HEK293 (cell line): ENCODE results near the gene OPCML.

Source experiments
- CTCF ChIA-PET: fragments of 350-600 bp; formaldehyde crosslinking; extraction: SDS; loops from one replicate; lab custom pipeline; 2021; ENCODE audit warnings: antibody characterized with exemption; lab: Yijun Ruan, JAX
- POLR2A ChIA-PET: fragments of 300-600 bp; formaldehyde crosslinking; extraction: SDS; loops from one replicate; lab custom pipeline; 2020; ENCODE audit warnings: antibody characterized with exemption, inconsistent platforms; lab: Yijun Ruan, JAX
- H3K27ac ChIP-seq: fragments of 200-500 bp; sonication (Bioruptor generic); 2 replicates; pipeline ENCODE4 v1.5.1; 2014; ENCODE audit warnings: low read depth, low read length, control low read depth, inconsistent platforms; ENCODE audit errors: extremely low read depth
- H3K36me3 ChIP-seq, 2 experiments: fragments of 200-500 bp in 1 of 2; sonication (Bioruptor generic) in 1 of 2; 1 replicate in 1 of 2; 2 replicates in 1 of 2; pipeline ENCODE4 v1.5.1; 2014 to 2017; ENCODE audit warnings: inconsistent platforms in 2 of 2, low read length in 2 of 2; ENCODE audit not compliant: control insufficient read depth in 2 of 2, insufficient read depth in 1 of 2
- H3K4me1 ChIP-seq: fragments of 200-500 bp; sonication (Bioruptor generic); 2 replicates; pipeline ENCODE4 v1.5.1; 2014; ENCODE audit warnings: mild to moderate bottlenecking, low read length, inconsistent platforms; ENCODE audit not compliant: control insufficient read depth, insufficient read depth
- H3K4me3 ChIP-seq: 2 replicates; pipeline ENCODE4 v1.5.1; 2011; ENCODE audit warnings: low read depth, mild to moderate bottlenecking, control low read depth, low read length, moderate library complexity
- H3K9me3 ChIP-seq: fragments of 200-500 bp; sonication (Bioruptor generic); 2 replicates; pipeline ENCODE4 v1.5.1; 2014; ENCODE audit warnings: low read depth, low read length, inconsistent platforms; ENCODE audit not compliant: control insufficient read depth, insufficient read depth
- EGR2 ChIP-seq: fragments of 450-650 bp; formaldehyde crosslinking; IDR thresholded peaks from 2 replicates; pipeline ENCODE4 v1.5.1; 2016; ENCODE audit warnings: low read depth, missing biosample characterization, missing genetic modification characterization
- KLF1 ChIP-seq: fragments of 450-650 bp; formaldehyde crosslinking; IDR thresholded peaks from 2 replicates; pipeline ENCODE4 v1.5.1; 2016; ENCODE audit warnings: missing biosample characterization, missing genetic modification characterization
- KLF7 ChIP-seq: fragments of 450-650 bp; formaldehyde crosslinking; IDR thresholded peaks from 2 replicates; pipeline ENCODE4 v1.5.1; 2016; ENCODE audit warnings: missing biosample characterization, missing genetic modification characterization, borderline replicate concordance
- MEIS1 ChIP-seq: sonication (generic); formaldehyde crosslinking; IDR thresholded peaks from 2 replicates; pipeline ENCODE4 v1.8.1; 2022; ENCODE audit warnings: missing genetic modification reagents, mild to moderate bottlenecking, borderline replicate concordance
- ZBTB8A ChIP-seq: fragments of 450-650 bp; formaldehyde crosslinking; IDR thresholded peaks from 2 replicates; pipeline ENCODE4 v1.5.1; 2016; ENCODE audit warnings: missing biosample characterization, missing genetic modification characterization
- ZEB2 ChIP-seq: fragments of 450-650 bp; formaldehyde crosslinking; IDR thresholded peaks from 2 replicates; pipeline ENCODE4 v1.5.1; 2016; ENCODE audit warnings: missing biosample characterization, missing genetic modification characterization
- ZNF112 ChIP-seq: fragments of 450-650 bp; formaldehyde crosslinking; IDR thresholded peaks from 2 replicates; pipeline ENCODE4 v1.5.0; 2017; ENCODE audit warnings: missing biosample characterization, missing genetic modification characterization
- ZNF16 ChIP-seq: fragments of 450-650 bp; formaldehyde crosslinking; IDR thresholded peaks from 2 replicates; pipeline ENCODE4 v1.5.1; 2016; ENCODE audit warnings: low read depth, missing biosample characterization, missing genetic modification characterization
- ZNF175 ChIP-seq: fragments of 450-650 bp; formaldehyde crosslinking; IDR thresholded peaks from 2 replicates; pipeline ENCODE4 v1.5.1; 2016; ENCODE audit warnings: missing biosample characterization, missing genetic modification characterization
- ZNF202 ChIP-seq: fragments of 450-650 bp; formaldehyde crosslinking; IDR thresholded peaks from 2 replicates; pipeline ENCODE4 v1.5.1; 2016; ENCODE audit warnings: missing biosample characterization, missing genetic modification characterization, borderline replicate concordance
- ZNF341 ChIP-seq: fragments of 450-650 bp; formaldehyde crosslinking; IDR thresholded peaks from 2 replicates; pipeline ENCODE4; 2016; ENCODE audit warnings: low read depth, missing biosample characterization, missing genetic modification characterization
- ZNF530 ChIP-seq: fragments of 450-650 bp; formaldehyde crosslinking; IDR thresholded peaks from 2 replicates; pipeline ENCODE4 v1.5.1; 2016; ENCODE audit warnings: low read depth, missing biosample characterization, missing genetic modification characterization
- ZNF558 ChIP-seq: fragments of 450-650 bp; formaldehyde crosslinking; IDR thresholded peaks from 2 replicates; pipeline ENCODE4 v1.5.1; 2016; ENCODE audit warnings: missing biosample characterization, missing genetic modification characterization
- ZNF623 ChIP-seq: fragments of 450-650 bp; formaldehyde crosslinking; IDR thresholded peaks from 2 replicates; pipeline ENCODE4 v1.5.1; 2016; ENCODE audit warnings: missing biosample characterization, missing genetic modification characterization
- ZNF626 ChIP-seq: fragments of 450-650 bp; sonication (Bioruptor Pico); formaldehyde crosslinking; IDR thresholded peaks from 2 replicates; pipeline ENCODE4 v1.5.1; 2018; ENCODE audit warnings: missing biosample characterization, missing genetic modification characterization, inconsistent platforms
- ZNF629 ChIP-seq: fragments of 450-650 bp; formaldehyde crosslinking; IDR thresholded peaks from 2 replicates; pipeline ENCODE4 v1.5.1; 2017; ENCODE audit warnings: missing biosample characterization, missing genetic modification characterization
- ZNF660 ChIP-seq: fragments of 450-650 bp; IDR thresholded peaks from 2 replicates; pipeline ENCODE4 v1.5.1; 2018; ENCODE audit warnings: missing biosample characterization, mild to moderate bottlenecking, missing genetic modification characterization
- ZSCAN16 ChIP-seq: fragments of 450-650 bp; formaldehyde crosslinking; IDR thresholded peaks from 2 replicates; pipeline ENCODE4 v1.5.1; 2016; ENCODE audit warnings: missing biosample characterization, missing genetic modification characterization
- TF ChIP-seq, protein P1 (sequence below): fragments of 450-650 bp; formaldehyde crosslinking; IDR thresholded peaks from 2 replicates; pipeline ENCODE4 v1.5.1; 2016; ENCODE audit warnings: missing biosample characterization, missing genetic modification characterization
- TF ChIP-seq, protein P2 (sequence below): fragments of 450-650 bp; IDR thresholded peaks from 2 replicates; pipeline ENCODE4 v1.5.1; 2018; ENCODE audit warnings: missing biosample characterization, mild to moderate bottlenecking, missing genetic modification characterization
- TF ChIP-seq, protein P3 (sequence below): fragments of 450-650 bp; formaldehyde crosslinking; IDR thresholded peaks from 2 replicates; pipeline ENCODE4 v1.5.1; 2016; ENCODE audit warnings: missing biosample characterization, missing genetic modification characterization
- TF ChIP-seq, protein P4 (sequence below): fragments of 450-650 bp; formaldehyde crosslinking; IDR thresholded peaks from 2 replicates; pipeline ENCODE4 v1.5.1; 2016; ENCODE audit warnings: missing biosample characterization, missing genetic modification characterization

OPCML gene

DNA sequence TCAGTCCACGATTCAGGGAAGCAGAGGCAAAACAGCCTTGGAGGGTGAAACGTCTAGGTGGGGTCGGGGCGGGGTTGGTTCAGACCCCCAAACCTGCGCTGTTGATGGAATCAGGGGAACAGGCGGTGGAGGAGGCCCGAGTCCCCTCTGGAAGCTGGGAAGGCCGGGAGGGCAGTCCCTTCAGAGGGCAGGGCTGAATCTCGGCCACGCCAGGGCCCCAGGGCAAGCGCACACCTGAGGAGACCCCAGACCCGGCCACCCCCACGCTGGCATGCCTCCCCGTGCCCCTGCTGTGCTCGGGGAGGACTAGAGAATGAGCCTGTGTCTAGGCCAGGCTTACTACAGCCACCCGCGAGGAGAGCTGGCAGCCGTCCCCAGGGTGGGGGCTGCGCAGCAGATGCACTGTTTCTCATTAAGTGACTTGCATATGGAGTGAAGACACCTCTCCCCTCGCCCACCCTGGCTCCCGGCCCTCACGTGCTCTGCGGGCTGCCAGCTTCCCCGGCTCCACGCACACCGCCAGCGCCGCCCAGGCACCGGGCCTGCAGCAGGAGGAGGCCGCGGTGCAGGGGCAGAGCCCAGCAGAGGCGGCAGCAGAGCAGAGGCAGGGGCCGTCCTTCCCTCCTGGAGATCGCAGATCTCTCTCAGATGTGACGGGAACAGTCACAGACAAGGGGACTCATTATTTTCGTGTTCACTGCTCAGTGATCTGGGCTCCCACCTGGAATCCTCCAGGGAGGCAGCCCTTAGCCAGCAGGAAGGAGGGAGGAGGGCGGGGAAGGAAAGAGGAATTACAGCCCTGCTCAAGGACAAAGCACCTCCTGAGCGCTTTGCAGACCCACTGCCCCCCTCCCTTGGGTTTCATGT, 47.1 kb upstream of the OPCML start (continued):
- TF ChIP-seq, protein P1, sequence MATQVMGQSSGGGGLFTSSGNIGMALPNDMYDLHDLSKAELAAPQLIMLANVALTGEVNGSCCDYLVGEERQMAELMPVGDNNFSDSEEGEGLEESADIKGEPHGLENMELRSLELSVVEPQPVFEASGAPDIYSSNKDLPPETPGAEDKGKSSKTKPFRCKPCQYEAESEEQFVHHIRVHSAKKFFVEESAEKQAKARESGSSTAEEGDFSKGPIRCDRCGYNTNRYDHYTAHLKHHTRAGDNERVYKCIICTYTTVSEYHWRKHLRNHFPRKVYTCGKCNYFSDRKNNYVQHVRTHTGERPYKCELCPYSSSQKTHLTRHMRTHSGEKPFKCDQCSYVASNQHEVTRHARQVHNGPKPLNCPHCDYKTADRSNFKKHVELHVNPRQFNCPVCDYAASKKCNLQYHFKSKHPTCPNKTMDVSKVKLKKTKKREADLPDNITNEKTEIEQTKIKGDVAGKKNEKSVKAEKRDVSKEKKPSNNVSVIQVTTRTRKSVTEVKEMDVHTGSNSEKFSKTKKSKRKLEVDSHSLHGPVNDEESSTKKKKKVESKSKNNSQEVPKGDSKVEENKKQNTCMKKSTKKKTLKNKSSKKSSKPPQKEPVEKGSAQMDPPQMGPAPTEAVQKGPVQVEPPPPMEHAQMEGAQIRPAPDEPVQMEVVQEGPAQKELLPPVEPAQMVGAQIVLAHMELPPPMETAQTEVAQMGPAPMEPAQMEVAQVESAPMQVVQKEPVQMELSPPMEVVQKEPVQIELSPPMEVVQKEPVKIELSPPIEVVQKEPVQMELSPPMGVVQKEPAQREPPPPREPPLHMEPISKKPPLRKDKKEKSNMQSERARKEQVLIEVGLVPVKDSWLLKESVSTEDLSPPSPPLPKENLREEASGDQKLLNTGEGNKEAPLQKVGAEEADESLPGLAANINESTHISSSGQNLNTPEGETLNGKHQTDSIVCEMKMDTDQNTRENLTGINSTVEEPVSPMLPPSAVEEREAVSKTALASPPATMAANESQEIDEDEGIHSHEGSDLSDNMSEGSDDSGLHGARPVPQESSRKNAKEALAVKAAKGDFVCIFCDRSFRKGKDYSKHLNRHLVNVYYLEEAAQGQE (tag by site-specific recombination), result no peak
- TF ChIP-seq, all 188 proteins: peak for 0

DNA sequence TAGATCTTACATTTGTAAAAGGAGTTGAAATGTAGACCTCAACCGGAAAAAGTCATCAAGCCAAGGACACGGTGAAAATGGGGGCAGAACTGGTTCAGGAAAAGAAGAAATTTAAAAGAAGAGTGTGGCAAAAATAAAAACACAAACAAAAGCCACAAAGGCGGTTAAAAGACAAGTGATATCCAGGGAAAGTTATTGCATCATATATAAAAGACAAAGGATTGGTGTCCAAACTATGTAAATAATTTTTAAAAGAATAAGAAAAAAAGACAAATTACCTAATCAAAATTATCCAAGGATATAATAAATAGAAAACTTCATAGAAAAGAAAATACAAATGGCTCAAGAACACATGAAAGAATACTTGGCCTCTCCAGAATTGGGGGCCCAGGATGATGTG, 45.1 kb upstream of the OPCML start:
- H3K36me3 ChIP-seq, result no peaks in the 10 kb centered on the region
- ChIA-PET POLR2A (no interaction called here), CTCF (no interaction called here)
- no peaks in the 10 kb centered on the region for H3K4me1 ChIP-seq
- TF ChIP-seq, protein P2, sequence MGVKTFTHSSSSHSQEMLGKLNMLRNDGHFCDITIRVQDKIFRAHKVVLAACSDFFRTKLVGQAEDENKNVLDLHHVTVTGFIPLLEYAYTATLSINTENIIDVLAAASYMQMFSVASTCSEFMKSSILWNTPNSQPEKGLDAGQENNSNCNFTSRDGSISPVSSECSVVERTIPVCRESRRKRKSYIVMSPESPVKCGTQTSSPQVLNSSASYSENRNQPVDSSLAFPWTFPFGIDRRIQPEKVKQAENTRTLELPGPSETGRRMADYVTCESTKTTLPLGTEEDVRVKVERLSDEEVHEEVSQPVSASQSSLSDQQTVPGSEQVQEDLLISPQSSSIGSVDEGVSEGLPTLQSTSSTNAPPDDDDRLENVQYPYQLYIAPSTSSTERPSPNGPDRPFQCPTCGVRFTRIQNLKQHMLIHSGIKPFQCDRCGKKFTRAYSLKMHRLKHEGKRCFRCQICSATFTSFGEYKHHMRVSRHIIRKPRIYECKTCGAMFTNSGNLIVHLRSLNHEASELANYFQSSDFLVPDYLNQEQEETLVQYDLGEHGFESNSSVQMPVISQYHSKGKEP (tag by site-specific recombination), result no peak
- no peak for TF ChIP-seq ZNF558
- TF ChIP-seq ZNF660, result no peak
- TF ChIP-seq ZSCAN16 (tag by site-specific recombination), result no peak
- no peak for TF ChIP-seq EGR2 (tag by site-specific recombination)
- TF ChIP-seq ZNF626 (tag by site-specific recombination), result no peak
- no peak for TF ChIP-seq KLF7 (tag by site-specific recombination)
- TF ChIP-seq, protein P3, sequence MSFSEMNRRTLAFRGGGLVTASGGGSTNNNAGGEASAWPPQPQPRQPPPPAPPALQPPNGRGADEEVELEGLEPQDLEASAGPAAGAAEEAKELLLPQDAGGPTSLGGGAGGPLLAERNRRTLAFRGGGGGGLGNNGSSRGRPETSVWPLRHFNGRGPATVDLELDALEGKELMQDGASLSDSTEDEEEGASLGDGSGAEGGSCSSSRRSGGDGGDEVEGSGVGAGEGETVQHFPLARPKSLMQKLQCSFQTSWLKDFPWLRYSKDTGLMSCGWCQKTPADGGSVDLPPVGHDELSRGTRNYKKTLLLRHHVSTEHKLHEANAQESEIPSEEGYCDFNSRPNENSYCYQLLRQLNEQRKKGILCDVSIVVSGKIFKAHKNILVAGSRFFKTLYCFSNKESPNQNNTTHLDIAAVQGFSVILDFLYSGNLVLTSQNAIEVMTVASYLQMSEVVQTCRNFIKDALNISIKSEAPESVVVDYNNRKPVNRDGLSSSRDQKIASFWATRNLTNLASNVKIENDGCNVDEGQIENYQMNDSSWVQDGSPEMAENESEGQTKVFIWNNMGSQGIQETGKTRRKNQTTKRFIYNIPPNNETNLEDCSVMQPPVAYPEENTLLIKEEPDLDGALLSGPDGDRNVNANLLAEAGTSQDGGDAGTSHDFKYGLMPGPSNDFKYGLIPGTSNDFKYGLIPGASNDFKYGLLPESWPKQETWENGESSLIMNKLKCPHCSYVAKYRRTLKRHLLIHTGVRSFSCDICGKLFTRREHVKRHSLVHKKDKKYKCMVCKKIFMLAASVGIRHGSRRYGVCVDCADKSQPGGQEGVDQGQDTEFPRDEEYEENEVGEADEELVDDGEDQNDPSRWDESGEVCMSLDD (tag by site-specific recombination), result no peak
- TF ChIP-seq, protein P4, sequence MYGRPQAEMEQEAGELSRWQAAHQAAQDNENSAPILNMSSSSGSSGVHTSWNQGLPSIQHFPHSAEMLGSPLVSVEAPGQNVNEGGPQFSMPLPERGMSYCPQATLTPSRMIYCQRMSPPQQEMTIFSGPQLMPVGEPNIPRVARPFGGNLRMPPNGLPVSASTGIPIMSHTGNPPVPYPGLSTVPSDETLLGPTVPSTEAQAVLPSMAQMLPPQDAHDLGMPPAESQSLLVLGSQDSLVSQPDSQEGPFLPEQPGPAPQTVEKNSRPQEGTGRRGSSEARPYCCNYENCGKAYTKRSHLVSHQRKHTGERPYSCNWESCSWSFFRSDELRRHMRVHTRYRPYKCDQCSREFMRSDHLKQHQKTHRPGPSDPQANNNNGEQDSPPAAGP (tag by site-specific recombination), result no peak
- no peak overlapping the region for H3K27ac ChIP-seq
- H3K9me3 ChIP-seq, result no peaks in the 10 kb centered on the region
- H3K4me3 ChIP-seq, result no peak overlapping the region

DNA sequence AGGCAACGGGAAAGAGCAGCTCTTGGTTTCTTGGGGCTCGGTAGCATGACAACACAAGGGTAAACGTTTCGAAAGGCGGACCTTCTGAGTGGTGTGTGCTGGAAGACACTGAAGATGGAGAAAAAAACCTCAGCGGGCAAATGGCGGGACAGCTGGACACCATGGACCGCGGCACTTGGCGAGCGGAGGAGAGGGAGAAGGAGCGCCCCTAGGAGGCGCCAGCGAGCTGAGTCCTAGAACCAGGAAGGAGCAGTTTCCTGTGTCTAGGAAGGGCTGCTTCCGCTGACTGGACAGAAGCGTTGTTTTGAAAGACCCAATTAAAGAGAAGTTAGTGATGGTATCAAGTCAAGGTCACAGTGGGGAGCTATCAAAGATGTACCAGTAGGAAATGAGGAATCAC, 44.0 kb upstream of the OPCML start:
- no peak for TF ChIP-seq ZNF202
- no peak for TF ChIP-seq ZNF341
- TF ChIP-seq ZNF112 (tag by site-specific recombination), result no peak
- no peak for TF ChIP-seq ZNF530 (tag by site-specific recombination)
- TF ChIP-seq ZNF16 (tag by site-specific recombination), result no peak
- no peak for TF ChIP-seq ZNF175
- no peak for TF ChIP-seq ZEB2
- TF ChIP-seq ZSCAN16 (tag by site-specific recombination), result no peak
- no peak for TF ChIP-seq MEIS1 (CRISPR knock-in tag)
- no peak for TF ChIP-seq ZNF660
- TF ChIP-seq, protein P2 (tag by site-specific recombination), result no peak
- no peak for TF ChIP-seq ZBTB8A (tag by site-specific recombination)
- no peak for TF ChIP-seq ZNF623 (tag by site-specific recombination)
- no peak for TF ChIP-seq KLF1 (tag by site-specific recombination)
- no peak for TF ChIP-seq ZNF629 (tag by site-specific recombination)
- CTCF ChIA-PET, result interaction anchor here (0.5 to 1.2 kb wide), 4 partner anchors 38 to 248 kb away, joined by 3 to 4 read pairs (median 3); no protein-coding TSS in a partner anchor
- Histone ChIP-seq H3K36me3 (no peaks in the 10 kb centered on the region), H3K4me1 (no peaks in the 10 kb centered on the region), H3K4me3 (no peak overlapping the region), H3K27ac (no peak overlapping the region), H3K9me3 (no peaks in the 10 kb centered on the region)
- POLR2A ChIA-PET, result no interaction called here
